ENCODE data around the gene LAMA5. TPM values are rescaled to one million over a fixed set of nuclear protein-coding genes. Genes with fewer than 3 reads are reported as not detected.
"Not testable (repeated sequence)": the region's sequence is repeated elsewhere in the genome, so short reads cannot be mapped to it uniquely, and the experiment has no call there.

Gene LAMA5
- total RNA-seq, 1 experiment from 2014 or later = 4.1 TPM

- DNase-seq (ENCODE audit: low read depth, low spot score) = no peak
- in situ Hi-C loops (cut with HindIII; ENCODE audit: low pct_unique_long_range_greater_than_20kb, low sequenced_read_pairs) = no loop called here
Observed at GRCh38 chr20:62377615-62378178, 10.6 kb upstream of the LAMA5 start.

GRCh38 chr20:62377064-62377461 is 10.0 kb upstream of the LAMA5 start:
- in situ Hi-C loops (cut with HindIII; ENCODE audit: low pct_unique_long_range_greater_than_20kb, low sequenced_read_pairs) = no loop called here
- DNase-seq (ENCODE audit: low read depth, low spot score) = no peak

GRCh38 chr20:62376112-62377063 is 9.3 kb upstream of the LAMA5 start:
- DNase-seq (ENCODE audit: low read depth, low spot score) = no peak
- in situ Hi-C loops (cut with HindIII; ENCODE audit: low pct_unique_long_range_greater_than_20kb, low sequenced_read_pairs) = no loop called here

GRCh38 chr20:62374331-62375152 is 7.4 kb upstream of the LAMA5 start:
- in situ Hi-C loops (cut with HindIII; ENCODE audit: low pct_unique_long_range_greater_than_20kb, low sequenced_read_pairs) = no loop called here
- no peak for DNase-seq (ENCODE audit: low read depth, low spot score)

GRCh38 chr20:62373631-62374179 is 6.6 kb upstream of the LAMA5 start:
- in situ Hi-C loops (cut with HindIII; ENCODE audit: low pct_unique_long_range_greater_than_20kb, low sequenced_read_pairs); DNase-seq (ENCODE audit: low read depth, low spot score): not testable (repeated sequence)

GRCh38 chr20:62372042-62372993 is 5.2 kb upstream of the LAMA5 start:
- in situ Hi-C loops (cut with HindIII; ENCODE audit: low pct_unique_long_range_greater_than_20kb, low sequenced_read_pairs) = no loop called here
- no peak for DNase-seq (ENCODE audit: low read depth, low spot score)

GRCh38 chr20:62371588-62372041 is 4.5 kb upstream of the LAMA5 start:
- in situ Hi-C loops (cut with HindIII; ENCODE audit: low pct_unique_long_range_greater_than_20kb, low sequenced_read_pairs) = no loop called here
- DNase-seq (ENCODE audit: low read depth, low spot score) = no peak

- in situ Hi-C loops (cut with HindIII; ENCODE audit: low pct_unique_long_range_greater_than_20kb, low sequenced_read_pairs) = no loop called here
- no peak for DNase-seq (ENCODE audit: low read depth, low spot score)
Observed at GRCh38 chr20:62370807-62371587, 3.9 kb upstream of the LAMA5 start.

GRCh38 chr20:62370115-62370806 is 3.1 kb upstream of the LAMA5 start:
- in situ Hi-C loops (cut with HindIII; ENCODE audit: low pct_unique_long_range_greater_than_20kb, low sequenced_read_pairs) = no loop called here
- no peak for DNase-seq (ENCODE audit: low read depth, low spot score)

- in situ Hi-C loops (cut with HindIII; ENCODE audit: low pct_unique_long_range_greater_than_20kb, low sequenced_read_pairs) = no loop called here
- DNase-seq (ENCODE audit: low read depth, low spot score) = no peak
Observed at GRCh38 chr20:62369815-62370114, 2.7 kb upstream of the LAMA5 start.

- in situ Hi-C loops (cut with HindIII; ENCODE audit: low pct_unique_long_range_greater_than_20kb, low sequenced_read_pairs) = no loop called here
- DNase-seq (ENCODE audit: low read depth, low spot score) = peak; percentile 42
Observed at GRCh38 chr20:62368976-62369814, 2.1 kb upstream of the LAMA5 start.

GRCh38 chr20:62368392-62368975 is 1.4 kb upstream of the LAMA5 start:
- no peak for DNase-seq (ENCODE audit: low read depth, low spot score)
- in situ Hi-C loops (cut with HindIII; ENCODE audit: low pct_unique_long_range_greater_than_20kb, low sequenced_read_pairs) = no loop called here

- in situ Hi-C loops (cut with HindIII; ENCODE audit: low pct_unique_long_range_greater_than_20kb, low sequenced_read_pairs) = no loop called here
Observed at GRCh38 chr20:62367633-62368391, 700 bp upstream of the LAMA5 start.

More at GRCh38 chr20:62367633-62368391, 700 bp upstream of the LAMA5 start:
- DNase-seq (ENCODE audit: low read depth, low spot score) = no peak
